Measurements from ENCODE around the gene SLCO2B1.

Gene SLCO2B1

GRCh38 chr11:75174781-75175370 lies 24.0 kb downstream of the SLCO2B1 start:
- no peak overlapping the region for H3K27ac ChIP-seq (ENCODE audit: poor library complexity, severe bottlenecking)
- no peak overlapping the region for H3K4me3 ChIP-seq (ENCODE audit: severe bottlenecking)
- ATAC-seq (ENCODE audit: low read depth) (peak; percentile 25; the same call in 1 of the 3 replicates), DNase-seq (ENCODE audit: low spot score) (no peak)
- H3K4me1 ChIP-seq (ENCODE audit: insufficient read depth, poor library complexity, severe bottlenecking): no peaks in the 10 kb centered on the region
- H3K27me3 ChIP-seq (ENCODE audit: insufficient read depth, poor library complexity, severe bottlenecking): peaks cover 6% of the 10 kb centered on the region
- H3K9me3 ChIP-seq (ENCODE audit: severe bottlenecking): no peaks in the 10 kb centered on the region
- H3K36me3 ChIP-seq (ENCODE audit: low read depth): no peaks in the 10 kb centered on the region
- no peak for TF ChIP-seq CTCF (IDR thresholded peaks at IDR 0.05; ENCODE audit: poor library complexity, severe bottlenecking)

GRCh38 chr11:75182664-75183063 lies 31.8 kb downstream of the SLCO2B1 start:
- no peak for DNase-seq (ENCODE audit: low spot score)
- no peak for TF ChIP-seq CTCF (IDR thresholded peaks at IDR 0.05; ENCODE audit: poor library complexity, severe bottlenecking)
- no peaks in the 10 kb centered on the region for H3K27me3 ChIP-seq (ENCODE audit: insufficient read depth, poor library complexity, severe bottlenecking)

GRCh38 chr11:75184051-75184450 lies 33.1 kb downstream of the SLCO2B1 start:
- no peaks in the 10 kb centered on the region for H3K27me3 ChIP-seq (ENCODE audit: insufficient read depth, poor library complexity, severe bottlenecking)
- TF ChIP-seq CTCF (IDR thresholded peaks at IDR 0.05; ENCODE audit: poor library complexity, severe bottlenecking): no peak

More at GRCh38 chr11:75182664-75183063, 31.8 kb downstream of the SLCO2B1 start:
- H3K4me3 ChIP-seq (ENCODE audit: severe bottlenecking): no peak overlapping the region
- H3K4me1 ChIP-seq (ENCODE audit: insufficient read depth, poor library complexity, severe bottlenecking): no peaks in the 10 kb centered on the region
- H3K9me3 ChIP-seq (ENCODE audit: severe bottlenecking): no peaks in the 10 kb centered on the region
- no peak for ATAC-seq (ENCODE audit: low read depth)
- H3K36me3 ChIP-seq (ENCODE audit: low read depth): no peaks in the 10 kb centered on the region
- no peak overlapping the region for H3K27ac ChIP-seq (ENCODE audit: poor library complexity, severe bottlenecking)

GRCh38 chr11:75184757-75185425 lies 34.0 kb downstream of the SLCO2B1 start:
- DNase-seq (ENCODE audit: low spot score): no peak

More at GRCh38 chr11:75184051-75184450, 33.1 kb downstream of the SLCO2B1 start:
- ATAC-seq (ENCODE audit: low read depth) (no peak), DNase-seq (ENCODE audit: low spot score) (no peak)
- Histone ChIP-seq H3K27ac (ENCODE audit: poor library complexity, severe bottlenecking) (no peak overlapping the region), H3K4me3 (ENCODE audit: severe bottlenecking) (no peak overlapping the region), H3K36me3 (ENCODE audit: low read depth) (no peaks in the 10 kb centered on the region), H3K4me1 (ENCODE audit: insufficient read depth, poor library complexity, severe bottlenecking) (no peaks in the 10 kb centered on the region), H3K9me3 (ENCODE audit: severe bottlenecking) (no peaks in the 10 kb centered on the region)

More at GRCh38 chr11:75184757-75185425, 34.0 kb downstream of the SLCO2B1 start:
- H3K9me3 ChIP-seq (ENCODE audit: severe bottlenecking): no peaks in the 10 kb centered on the region
- TF ChIP-seq CTCF (IDR thresholded peaks at IDR 0.05; ENCODE audit: poor library complexity, severe bottlenecking): no peak
- no peaks in the 10 kb centered on the region for H3K4me1 ChIP-seq (ENCODE audit: insufficient read depth, poor library complexity, severe bottlenecking)
- no peak overlapping the region for H3K27ac ChIP-seq (ENCODE audit: poor library complexity, severe bottlenecking)
- no peaks in the 10 kb centered on the region for H3K27me3 ChIP-seq (ENCODE audit: insufficient read depth, poor library complexity, severe bottlenecking)
- no peaks in the 10 kb centered on the region for H3K36me3 ChIP-seq (ENCODE audit: low read depth)
- ATAC-seq (ENCODE audit: low read depth): no peak
- no peak overlapping the region for H3K4me3 ChIP-seq (ENCODE audit: severe bottlenecking)
